Measurements from ENCODE around the gene CBX4. TPM values are rescaled to one million over a fixed set of nuclear protein-coding genes. Genes with fewer than 3 reads are reported as not detected.
A peak's percentile ranks its signal among the peaks of the same experiment; 100 is the strongest.

CBX4 gene
- total RNA-seq, 4 donors from 2014 or later = 11.6 to 15.3 (median 14.4) TPM

GRCh38 chr17:79812353-79813258 is 26.6 kb downstream of the CBX4 start:
- Histone ChIP-seq H3K4me1 (peaks cover 0 to 71% (median 48%) of the 10 kb centered on the region in 4 donors), H3K27ac (no peak overlapping the region), H3K9me3 (no peaks in the 10 kb centered on the region), H3K36me3 (no peaks in the 10 kb centered on the region), H3K27me3 (peaks cover 21 to 94% of the 10 kb centered on the region in 2 donors), H3K4me3 (peak overlapping the region in 2 of 4 donors; percentile 10 to 39)
- WGBS, 2 donors = 5 to 7% methylated on average over 45 to 67 of the region's 72 CpGs
- no peak for TF ChIP-seq POLR2A (IDR thresholded peaks at IDR 0.05)
- TF ChIP-seq EP300 (IDR thresholded peaks at IDR 0.05) = peak in 1 of 2 donors; percentile 58
- TF ChIP-seq CTCF (IDR thresholded peaks at IDR 0.05) = no peak
- no peak for DNase-seq (ENCODE audit: low spot score in 2 of 2)

GRCh38 chr17:79811868-79812352 is 27.3 kb downstream of the CBX4 start:
- TF ChIP-seq CTCF (IDR thresholded peaks at IDR 0.05) = no peak
- TF ChIP-seq POLR2A (IDR thresholded peaks at IDR 0.05) = no peak
- TF ChIP-seq EP300 (IDR thresholded peaks at IDR 0.05) = no peak
- 7 to 11% methylated on average over 20 of the region's 20 CpGs for WGBS, 2 donors
- H3K27me3 ChIP-seq = peaks cover 21 to 94% of the 10 kb centered on the region in 2 donors

GRCh38 chr17:79811011-79811867 is 28.0 kb downstream of the CBX4 start:
- WGBS, 2 donors = 2% methylated on average over 37 to 58 of the region's 66 CpGs
- no peaks in the 10 kb centered on the region for H3K9me3 ChIP-seq
- no peak overlapping the region for H3K27ac ChIP-seq
- no peaks in the 10 kb centered on the region for H3K36me3 ChIP-seq
- no peak for DNase-seq (ENCODE audit: low spot score in 2 of 2)
- peaks cover 0 to 71% (median 48%) of the 10 kb centered on the region in 4 donors for H3K4me1 ChIP-seq
- no peak overlapping the region for H3K4me3 ChIP-seq
- TF ChIP-seq EP300 (IDR thresholded peaks at IDR 0.05) (peak in 1 of 2 donors; percentile 14), POLR2A (IDR thresholded peaks at IDR 0.05) (no peak), CTCF (IDR thresholded peaks at IDR 0.05) (peak; percentile 29 to 64 (median 51))
- peaks cover 21 to 94% of the 10 kb centered on the region in 2 donors for H3K27me3 ChIP-seq

More at GRCh38 chr17:79811868-79812352, 27.3 kb downstream of the CBX4 start:
- Histone ChIP-seq H3K36me3 (no peaks in the 10 kb centered on the region), H3K4me3 (no peak overlapping the region), H3K27ac (no peak overlapping the region), H3K9me3 (no peaks in the 10 kb centered on the region), H3K4me1 (peaks cover 0 to 71% (median 48%) of the 10 kb centered on the region in 4 donors)
- no peak for DNase-seq (ENCODE audit: low spot score in 2 of 2)

- Histone ChIP-seq H3K4me3 (no peak overlapping the region), H3K9me3 (no peaks in the 10 kb centered on the region), H3K27ac (no peak overlapping the region), H3K36me3 (no peaks in the 10 kb centered on the region), H3K4me1 (peaks cover 0 to 66% (median 47%) of the 10 kb centered on the region in 4 donors), H3K27me3 (peaks cover 21 to 94% of the 10 kb centered on the region in 2 donors)
- TF ChIP-seq CTCF (IDR thresholded peaks at IDR 0.05) (no peak), EP300 (IDR thresholded peaks at IDR 0.05) (peak in 1 of 2 donors; percentile 13), POLR2A (IDR thresholded peaks at IDR 0.05) (no peak)
- no peak for DNase-seq (ENCODE audit: low spot score in 2 of 2)
- 1 to 3% methylated on average over 66 to 77 of the region's 79 CpGs for WGBS, 2 donors
Measured at GRCh38 chr17:79810130-79811010, 28.9 kb downstream of the CBX4 start.
